IPS DF 19.7 (cell line): ENCODE measurements around the gene CLSTN2.

ENCODE experiments used
- DNase-seq: peaks from one replicate; pipeline ENCODE4 v3.0.0-alpha.2; 2013; ENCODE audit warnings: low read depth, low spot score

CLSTN2 gene

DNA sequence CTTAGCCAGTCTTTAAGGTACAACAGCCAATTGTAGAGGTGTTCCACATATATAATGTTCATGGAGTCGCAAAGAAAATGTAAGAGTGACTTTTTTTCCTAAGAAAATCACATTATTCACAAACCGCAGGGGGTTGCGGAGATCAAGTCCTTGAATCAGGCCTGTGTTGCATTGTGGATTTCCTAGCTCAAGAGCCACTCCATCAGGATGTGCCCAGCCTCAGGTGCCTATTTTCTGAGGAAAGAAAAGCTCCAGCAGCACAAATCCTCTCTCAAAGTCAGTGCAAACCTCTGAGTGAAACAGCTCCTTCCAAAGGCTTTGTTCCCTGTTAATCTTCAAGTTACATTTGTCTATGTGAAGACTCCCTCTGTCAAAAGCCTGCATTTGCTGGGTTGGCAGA is 349.4 kb downstream of the CLSTN2 start:
- DNase-seq: no peak

DNA sequence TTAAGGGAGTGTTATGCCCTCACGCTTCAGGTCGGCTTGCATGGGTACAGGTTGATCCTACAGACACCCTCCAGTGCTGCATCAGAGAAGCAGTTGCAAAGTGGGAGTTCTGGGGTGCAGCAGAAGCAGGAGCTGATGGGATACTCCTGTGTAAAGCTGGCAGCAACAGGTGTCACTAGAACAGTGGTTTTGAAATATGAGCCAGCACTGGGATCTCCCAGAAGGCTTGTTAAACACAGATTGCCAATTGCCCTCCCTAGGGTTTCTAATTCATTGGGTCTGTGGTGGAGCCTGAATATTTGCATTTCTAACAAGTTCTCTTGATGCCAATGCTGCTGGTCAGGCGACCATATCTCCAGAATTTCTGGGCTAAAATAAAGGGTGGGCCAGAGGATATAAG is 350.4 kb downstream of the CLSTN2 start:
- no peak for DNase-seq

DNA sequence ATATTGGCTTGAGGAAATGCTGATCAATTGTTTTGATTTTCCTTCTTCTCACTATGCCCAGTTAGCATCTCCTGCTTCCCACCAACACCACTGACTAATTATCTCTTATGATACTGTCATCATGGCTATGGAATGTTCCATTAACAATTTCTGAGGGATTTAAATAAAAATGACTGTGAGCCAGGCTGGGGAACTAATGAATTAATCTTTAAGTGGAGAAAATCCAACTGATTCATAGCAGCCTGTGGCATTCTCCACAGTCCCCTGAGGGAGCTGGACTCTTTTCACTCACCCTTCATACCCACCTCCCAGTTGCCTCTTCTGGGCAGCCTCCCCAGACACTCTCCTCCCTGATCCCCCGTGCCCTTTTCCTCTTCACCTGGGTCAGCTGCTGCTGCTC is 353.6 kb downstream of the CLSTN2 start:
- no peak for DNase-seq

DNA sequence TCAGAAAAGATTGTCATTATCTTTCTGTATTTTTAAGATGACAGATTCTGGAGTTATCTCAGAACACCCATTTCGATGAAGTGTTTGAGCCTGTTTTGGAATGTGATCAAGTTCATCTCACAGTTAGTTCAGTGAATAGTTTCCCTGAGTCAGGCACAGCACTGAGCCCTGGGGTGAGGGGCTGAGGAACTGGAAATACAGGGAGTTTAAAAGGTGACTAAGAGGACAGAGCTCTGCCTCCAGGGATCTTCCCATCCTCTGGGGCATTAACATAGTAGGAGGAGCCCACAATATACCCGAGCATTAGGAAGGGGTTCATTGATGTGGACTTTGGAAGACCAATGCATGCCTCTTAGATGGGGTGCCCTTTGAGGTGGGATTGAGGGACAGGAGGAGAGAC is 355.1 kb downstream of the CLSTN2 start:
- DNase-seq: no peak

DNA sequence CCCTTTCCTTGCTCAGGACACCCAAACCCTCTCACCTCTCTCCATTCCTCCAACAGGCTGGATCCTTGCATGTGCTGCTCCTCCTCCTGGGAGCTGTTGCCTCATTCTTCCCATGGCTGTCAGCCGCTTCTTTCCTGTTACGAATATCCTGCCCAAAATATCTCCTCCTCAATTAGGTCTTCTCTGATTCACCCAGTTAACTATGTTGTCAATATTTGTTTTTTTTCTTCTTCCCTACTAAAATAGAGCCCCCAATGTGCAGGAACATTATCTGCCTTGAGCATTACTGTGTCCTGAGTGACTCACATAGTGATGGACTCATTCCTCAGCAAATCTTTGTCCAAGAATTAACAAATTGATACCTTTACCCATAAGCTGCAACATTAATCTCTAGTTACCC is 357.2 kb downstream of the CLSTN2 start:
- DNase-seq: no peak

DNA sequence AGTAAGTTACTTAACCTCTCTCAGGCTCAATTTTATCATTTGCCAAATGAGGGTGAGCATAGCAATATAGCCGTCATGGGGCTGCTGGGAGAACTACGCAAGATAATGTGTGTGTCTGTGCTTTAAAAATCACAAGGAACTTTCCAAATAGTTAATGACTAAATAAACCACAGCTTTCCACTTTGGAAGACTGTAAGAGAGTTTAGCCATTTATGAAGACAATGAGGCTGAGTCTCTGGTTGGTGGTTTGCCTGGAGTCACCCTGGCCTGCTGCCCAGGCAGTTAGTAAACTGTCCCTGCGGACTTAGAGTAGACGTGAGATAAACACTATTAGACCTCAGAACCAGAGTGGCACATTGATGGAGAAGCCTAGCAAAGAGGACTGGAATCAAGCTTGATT is 357.7 kb downstream of the CLSTN2 start:
- DNase-seq: no peak

DNA sequence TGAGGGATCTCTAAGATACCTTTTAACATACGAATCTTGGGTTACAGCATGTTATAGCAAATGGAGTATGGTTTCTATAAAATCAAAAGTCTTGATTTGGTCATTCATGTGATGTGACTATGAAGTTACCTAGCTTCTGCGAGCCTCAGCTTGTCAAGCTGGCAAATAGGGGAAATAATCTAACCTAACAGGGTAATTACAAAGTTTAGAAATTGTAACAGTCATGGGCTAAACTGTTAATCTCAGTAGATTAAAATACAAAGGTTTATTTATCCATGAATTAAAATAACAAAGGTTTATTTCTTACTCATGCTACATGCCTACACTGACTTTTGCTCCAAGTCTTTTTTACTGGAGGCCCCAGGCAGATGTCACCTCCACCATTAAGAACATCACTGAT is 359.1 kb downstream of the CLSTN2 start:
- no peak for DNase-seq

DNA sequence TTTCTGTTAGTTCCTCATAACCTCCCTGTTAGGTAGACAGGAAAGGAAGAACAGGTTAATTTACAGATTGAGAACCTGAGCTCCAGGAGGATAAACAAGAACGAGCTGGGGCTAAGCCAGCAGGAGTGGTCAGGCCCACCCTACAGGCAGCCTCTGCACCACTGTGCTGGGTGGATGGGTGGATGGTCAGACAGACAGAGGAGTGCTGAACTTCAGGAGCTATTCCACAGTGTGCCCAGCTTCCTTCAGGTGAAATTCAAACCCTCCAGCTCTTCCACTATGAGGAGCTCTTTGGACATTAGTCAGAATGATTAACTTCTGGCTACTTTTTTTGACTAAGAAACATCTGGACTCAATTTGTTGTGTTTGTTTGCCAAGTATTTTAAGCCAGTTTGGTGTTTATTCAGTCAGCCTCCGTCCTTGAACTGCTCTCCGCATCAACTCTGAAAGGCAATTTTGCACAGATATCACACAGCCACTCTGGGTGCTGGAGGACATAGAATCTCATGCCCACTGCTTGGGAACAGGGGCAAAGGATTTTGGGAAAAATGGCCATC is 361.9 kb downstream of the CLSTN2 start:
- DNase-seq: no peak

DNA sequence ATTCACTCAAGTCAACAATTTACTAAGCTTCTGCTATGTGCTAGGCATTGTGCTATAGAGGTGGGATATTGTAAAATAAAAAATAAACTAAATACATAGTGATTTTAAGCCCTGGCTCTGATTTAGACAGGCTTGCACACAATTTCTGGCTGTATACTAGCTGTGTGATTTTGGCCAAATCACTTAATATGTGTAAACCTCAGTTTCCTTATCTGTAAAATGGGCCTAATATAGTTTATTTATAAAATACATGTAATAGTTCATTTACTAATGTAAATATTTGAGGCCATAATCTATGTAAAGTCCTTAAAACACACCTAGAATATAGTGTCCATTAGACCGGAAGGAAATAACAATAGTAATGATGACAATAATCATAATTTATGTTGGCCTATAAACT is 363.1 kb downstream of the CLSTN2 start:
- DNase-seq: no peak

DNA sequence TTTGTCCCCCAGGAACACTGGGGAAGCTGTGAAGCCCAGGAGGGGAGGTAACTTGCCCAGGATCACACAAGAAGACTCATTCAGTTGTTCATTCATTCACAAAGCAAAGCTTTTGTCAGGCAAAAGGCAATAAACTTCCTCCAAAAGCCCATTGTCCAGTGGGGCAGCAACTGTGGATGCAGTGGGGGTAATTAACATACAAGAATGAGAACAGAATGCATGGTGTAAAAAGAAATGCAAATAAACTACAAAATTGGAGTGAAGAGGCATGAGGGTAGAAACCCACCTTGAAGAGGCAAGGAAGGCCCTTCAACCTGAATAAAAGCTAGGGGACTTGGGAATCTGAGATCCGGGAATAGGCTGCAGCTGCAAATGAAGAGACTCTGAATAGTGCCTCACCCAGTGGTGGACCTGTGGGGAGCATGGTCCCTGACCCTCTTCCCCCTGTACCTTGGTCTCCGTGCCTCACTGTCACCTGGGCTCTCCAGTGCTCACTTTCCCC is 363.6 kb downstream of the CLSTN2 start:
- peak; percentile 81 for DNase-seq

DNA sequence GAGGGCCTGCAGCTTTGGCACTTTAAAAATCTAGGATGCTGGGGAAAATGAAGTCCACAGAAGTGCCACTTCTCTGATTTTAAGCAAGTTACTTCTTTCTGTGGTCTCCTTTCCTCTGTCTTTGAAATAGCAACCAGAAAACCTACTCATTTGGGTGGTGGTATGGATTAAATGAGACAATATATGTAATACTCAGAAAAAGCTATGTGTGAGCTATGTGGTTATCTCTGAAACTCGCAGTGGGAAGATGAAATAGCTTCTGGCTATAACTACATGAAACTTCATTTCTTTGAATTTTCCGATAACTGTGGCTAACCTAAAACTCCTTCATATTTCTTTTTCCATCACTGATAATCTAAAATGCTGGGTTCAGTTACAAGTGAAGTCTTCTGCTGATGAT is 368.9 kb downstream of the CLSTN2 start:
- no peak for DNase-seq

DNA sequence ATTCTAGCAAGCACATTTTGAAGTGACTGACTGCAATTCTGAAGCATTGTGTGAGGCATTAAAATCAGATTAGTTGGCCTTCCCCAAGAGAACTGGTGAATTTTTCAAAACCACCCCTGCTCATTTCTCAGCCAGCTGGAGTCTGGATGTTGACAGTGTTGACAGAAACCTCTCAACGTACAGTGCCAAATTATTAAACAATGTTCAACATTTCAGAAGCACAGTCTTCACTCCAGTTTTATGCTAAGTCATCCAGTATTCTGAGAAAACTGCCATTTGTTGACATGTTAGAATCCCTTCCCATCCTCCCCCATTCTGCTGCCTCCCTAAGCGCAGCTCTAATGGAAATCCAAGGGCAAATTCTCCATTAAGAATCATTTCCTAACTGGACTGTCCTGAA is 373.6 kb downstream of the CLSTN2 start:
- DNase-seq: no peak

DNA sequence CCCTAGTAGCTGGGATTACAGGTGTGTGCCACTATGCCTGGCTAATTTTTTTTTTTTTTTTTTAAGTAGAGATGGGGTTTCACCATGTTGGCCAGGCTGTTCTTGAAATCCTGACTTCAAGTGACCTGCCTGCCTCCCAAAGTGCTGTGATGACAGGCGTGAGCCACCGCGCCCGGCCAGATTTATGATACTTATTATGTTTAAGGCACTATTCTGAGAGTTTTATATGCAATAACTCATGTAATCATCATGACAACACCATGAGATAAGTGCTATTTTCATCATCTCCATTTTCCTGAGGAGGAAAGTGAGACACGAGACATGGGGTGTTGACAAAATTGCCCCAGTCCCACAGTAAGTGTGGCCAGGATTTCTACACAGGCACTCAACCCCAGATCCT is 376.4 kb downstream of the CLSTN2 start:
- DNase-seq: no peak

DNA sequence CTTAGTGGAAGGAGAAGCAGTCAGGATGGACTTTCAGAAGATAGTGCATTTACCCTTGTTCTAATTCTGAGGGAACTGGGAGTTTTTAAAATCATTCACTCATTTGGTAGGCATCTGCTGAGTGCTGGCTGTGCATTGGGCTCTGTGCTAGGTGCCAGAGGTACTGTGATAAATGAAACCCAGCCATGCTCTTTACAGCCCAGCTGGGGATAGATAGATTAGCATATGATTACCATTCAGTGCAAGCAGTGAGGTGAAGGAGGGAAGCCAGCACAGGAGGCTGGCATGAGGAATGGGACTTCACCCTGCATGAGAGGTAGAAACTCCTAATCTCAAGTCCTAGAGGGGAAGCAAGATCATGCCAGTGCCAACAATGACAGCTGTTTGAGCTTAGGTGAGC is 381.0 kb downstream of the CLSTN2 start:
- no peak for DNase-seq

DNA sequence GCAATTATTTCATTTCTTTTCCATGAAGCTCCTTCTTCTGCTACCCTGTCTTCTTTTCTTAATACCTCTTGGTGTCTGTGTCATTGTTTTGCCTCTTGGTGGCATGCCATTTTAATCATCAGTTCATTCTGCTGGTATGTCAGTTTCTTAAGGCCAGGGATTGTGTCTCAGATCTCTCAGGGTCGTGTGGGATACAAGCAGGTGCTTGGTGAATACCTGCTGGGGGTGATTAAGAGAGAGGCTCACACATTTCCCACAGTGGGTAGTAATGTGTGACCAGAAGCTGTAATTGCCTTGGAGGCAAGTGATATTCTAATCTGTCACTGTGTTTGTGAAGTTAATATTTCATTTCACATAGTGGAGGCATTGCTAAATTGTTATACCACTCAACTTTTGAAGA is 381.5 kb downstream of the CLSTN2 start:
- DNase-seq: no peak

DNA sequence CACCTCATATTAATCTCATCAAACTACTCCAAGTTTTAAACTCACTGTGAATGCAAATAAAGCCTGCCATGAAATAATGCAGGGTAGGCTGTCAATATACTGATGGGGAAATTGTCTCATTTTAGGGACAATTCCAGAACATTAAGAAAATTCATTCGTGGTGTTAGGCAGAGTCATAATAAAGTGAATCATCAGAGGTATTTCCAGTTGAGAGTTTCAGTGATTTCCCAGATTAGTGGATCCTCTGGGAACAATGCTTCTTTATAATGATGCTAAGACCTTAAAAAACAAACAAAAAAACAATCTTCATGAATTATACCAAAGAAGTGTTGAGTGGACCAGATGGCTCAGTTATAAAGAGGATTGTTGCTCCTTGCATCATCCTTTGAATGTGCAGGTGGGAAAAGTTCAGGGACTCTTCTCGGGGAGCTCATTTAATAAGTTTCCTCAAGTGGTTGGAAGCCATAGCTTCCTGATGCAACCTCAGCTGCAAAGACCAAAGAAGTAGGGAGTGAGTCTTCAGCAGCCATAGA is 381.9 kb downstream of the CLSTN2 start:
- no peak for DNase-seq

DNA sequence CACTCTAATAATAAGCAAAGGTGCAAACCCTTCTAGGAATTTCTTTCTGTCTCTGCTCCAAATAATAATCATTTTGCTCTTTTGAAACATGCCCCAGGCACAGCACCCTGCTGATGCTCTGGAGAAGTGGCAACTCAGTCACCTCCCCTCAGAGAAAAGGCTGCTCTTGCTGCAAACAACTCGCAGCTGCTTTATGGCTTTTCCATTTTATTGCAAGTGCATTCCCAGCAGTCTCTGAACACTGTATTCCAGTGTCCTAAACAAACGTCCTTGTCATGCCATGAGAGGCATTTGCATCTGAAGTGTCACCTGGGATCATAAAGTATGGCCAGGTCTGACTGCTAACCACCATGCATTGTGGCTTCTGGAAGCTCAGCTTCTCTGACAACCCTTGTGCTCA is 384.8 kb downstream of the CLSTN2 start:
- no peak for DNase-seq

DNA sequence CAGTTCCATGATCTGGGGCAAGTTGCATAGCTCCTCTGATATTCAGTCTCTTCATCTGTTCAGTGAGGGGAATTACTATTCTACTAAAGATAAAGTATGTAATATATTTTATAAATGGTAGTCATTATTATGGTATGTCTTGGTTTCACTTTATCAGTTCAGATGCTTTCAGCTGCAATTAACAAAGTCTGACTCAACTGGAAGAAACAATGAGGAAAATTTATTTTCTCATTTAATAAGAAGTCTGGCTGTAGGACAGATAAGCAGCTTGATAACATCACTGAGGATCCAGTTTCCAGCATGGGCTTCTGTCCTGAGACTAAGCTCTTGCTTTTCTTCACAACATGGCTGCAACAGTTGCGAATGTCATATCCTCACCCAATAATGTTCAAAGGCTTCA is 388.6 kb downstream of the CLSTN2 start:
- no peak for DNase-seq

DNA sequence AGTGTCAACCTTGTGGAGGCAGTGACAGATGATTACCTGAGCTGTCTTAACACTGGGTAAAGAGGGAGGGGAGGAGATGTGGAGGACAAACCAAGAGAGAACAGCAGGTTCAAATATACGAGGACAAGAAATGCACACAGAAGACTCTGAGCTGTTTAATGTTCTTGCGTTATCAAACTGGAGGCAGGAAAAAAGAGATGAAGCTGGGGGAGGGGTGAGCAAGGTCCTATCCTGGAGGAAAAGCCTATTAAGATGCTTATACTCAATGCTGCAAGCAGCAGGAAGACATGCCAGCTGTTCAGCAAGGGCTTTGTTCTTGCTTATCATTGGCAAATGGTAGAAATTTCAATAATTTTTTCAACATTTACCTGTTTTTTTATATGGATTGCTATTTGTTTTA is 397.1 kb downstream of the CLSTN2 start:
- no peak for DNase-seq

DNA sequence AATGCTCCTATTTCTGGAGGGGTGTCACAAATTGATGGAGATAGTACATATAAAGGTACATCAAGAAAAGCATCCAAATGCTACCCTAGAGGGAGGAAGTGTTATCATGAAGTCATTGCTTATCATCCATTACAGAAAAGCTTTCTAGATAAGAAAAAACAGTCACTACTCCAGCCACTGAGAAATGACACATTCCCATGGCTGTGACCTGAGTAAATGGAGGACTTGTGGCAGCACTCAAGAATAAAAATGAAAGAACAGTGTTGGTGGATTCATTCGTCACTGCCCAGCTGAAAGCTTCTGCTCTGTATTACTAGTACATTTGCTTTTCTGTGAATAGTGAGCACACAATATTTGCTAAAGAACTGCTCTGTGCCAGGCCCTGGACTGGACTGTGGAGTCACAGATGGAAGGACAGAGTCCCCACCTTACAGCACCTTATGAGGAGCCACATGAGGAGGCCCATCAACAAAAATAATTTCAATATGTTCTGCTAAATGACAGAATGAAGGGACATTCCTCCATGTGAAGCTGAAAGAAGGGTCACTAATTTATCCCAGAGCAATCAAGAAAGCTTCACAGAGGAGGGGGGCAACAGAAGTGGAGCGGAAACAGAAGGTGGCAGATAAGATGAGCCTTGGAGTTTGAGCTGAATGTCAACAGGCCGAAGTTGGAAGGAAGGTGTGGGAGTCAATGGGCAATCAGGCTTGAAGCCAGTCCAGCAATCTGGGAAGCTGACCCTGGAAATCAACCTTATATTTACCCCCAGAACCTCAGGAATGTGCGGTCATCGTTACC is 399.3 kb downstream of the CLSTN2 start:
- no peak for DNase-seq

DNA sequence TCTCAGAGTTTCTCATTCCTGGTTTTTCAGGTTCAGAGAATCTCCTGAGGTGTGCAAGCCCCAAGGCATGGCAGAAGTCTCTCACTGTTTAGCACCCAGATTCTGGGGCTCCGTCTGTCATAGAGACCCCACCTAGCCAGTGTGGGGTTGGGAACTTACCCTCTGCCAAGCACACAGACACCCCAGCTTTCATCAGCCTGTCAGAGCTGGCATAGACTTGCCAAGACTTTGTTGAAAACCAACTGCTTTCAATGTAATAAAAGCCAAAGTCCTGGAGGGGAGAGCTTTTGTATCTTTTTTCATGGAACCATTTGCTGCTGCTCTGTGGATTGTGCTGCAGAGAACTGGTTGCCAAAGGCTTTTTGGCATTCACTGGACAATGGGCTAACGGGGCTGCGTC is 401.5 kb downstream of the CLSTN2 start:
- no peak for DNase-seq

DNA sequence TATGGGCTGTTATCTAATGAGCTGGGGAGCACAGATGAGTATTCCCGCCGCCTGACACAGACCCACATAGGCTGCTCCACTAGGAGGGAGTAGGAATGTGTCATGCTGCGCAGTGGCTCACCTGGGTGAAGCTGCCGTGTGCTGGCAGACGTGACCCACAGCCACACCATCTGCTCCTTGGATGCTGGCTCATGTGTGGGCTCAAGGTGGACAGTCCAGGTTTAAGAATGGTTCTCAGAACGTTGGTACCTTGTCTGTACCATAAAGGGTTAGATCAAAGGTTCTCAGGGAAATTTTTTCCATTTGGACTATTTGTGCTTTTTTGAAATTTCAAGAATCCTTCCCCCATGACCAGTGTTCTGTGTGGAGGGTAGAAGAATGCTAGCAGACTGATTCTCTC is 403.9 kb downstream of the CLSTN2 start:
- no peak for DNase-seq

DNA sequence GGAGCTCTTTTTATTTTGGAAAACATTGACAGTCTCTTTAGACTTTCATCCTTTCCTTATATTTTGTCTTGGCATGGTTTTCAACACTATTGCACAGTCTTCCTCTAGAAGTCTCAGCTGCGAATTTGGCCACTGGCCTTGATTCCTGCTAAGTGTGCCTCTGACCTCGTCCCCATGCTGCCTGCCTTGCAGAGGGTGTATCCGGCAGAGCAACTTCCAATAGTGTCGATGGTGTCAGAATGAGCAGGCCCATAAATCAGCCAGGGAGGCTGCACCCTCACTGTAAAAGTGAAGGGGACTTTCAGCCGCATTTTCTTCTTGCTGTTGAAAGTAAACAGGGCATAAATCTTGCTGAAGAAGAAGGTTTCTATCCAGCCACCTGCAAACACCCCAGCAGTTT is 406.2 kb downstream of the CLSTN2 start:
- DNase-seq: no peak
